B cell (primary cell): Measurements from ENCODE around the gene LRRC73.
"Not testable (repeated sequence)": the region's sequence is repeated elsewhere in the genome, so short reads cannot be mapped to it uniquely, and the experiment has no call there.

Source experiments
- CTCF ChIP-seq: fragments of 200-600 bp; IDR thresholded peaks from one replicate; pipeline ENCODE4 v1.8.0; 2022; ENCODE audit warnings: antibody characterized with exemption, mild to moderate bottlenecking
- EZH2 ChIP-seq: IDR thresholded peaks from 2 replicates; pipeline ENCODE4 v1.6.1; 2012; ENCODE audit warnings: borderline replicate concordance, low read depth, mild to moderate bottlenecking, moderate library complexity, low read length; ENCODE audit not compliant: insufficient read depth, poor library complexity, severe bottlenecking

GRCh38 chr6:43539409-43539808 lies 29.3 kb upstream of the LRRC73 start:
- not testable (repeated sequence) for TF ChIP-seq CTCF, EZH2
